Cardiac septum (tissue), 1 donor: ENCODE measurements around the gene RALGPS1. TPM values are rescaled to one million over a fixed set of nuclear protein-coding genes. Genes with fewer than 3 reads are reported as not detected.

Experiments
- DNase-seq: peaks from one replicate; pipeline ENCODE4 v3.0.0-alpha.2; 2020; ENCODE audit warnings: low spot score
- intact Hi-C: fragments of 100-400 bp; cut with DNase I; formaldehyde crosslinking; loops from one replicate; pipeline ENCODE4 v1.14.0; 2022
- total RNA-seq: library from RNA; stranded (reverse); fragmentation: NEBNext Ultra II Directional; extraction: Animal tissue kit (Norgen Biotek cat#: 25700); gene quantifications from one replicate; pipeline ENCODE4 v1.2.1, GENCODE V29; 2021
- donor health status: DM: no; HTN: no; CAD: no.

Gene RALGPS1
- total RNA-seq, 1 donor from 2014 or later: 21.8 TPM

GRCh38 chr9:127122176-127123063 lies 207.8 kb downstream of the RALGPS1 start, which contains the start of gene ANGPTL2:
TSS of gene ANGPTL2 (minus strand) at chr9:127122635. CDS start at chr9:127108731, 13,904 bp downstream.
- intact Hi-C loops: loop anchor here (2.0 to 5.0 kb wide), 2 partner anchors 64 to 90 kb away; no protein-coding TSS in a partner anchor
- DNase-seq: peak; percentile 93

- intact Hi-C loops: loop anchor here (2.0 to 5.0 kb wide), 2 partner anchors 64 to 91 kb away; no protein-coding TSS in a partner anchor
- peak; percentile 59 for DNase-seq
Observed at GRCh38 chr9:127123064-127123890, 208.7 kb downstream of the RALGPS1 start.

GRCh38 chr9:127124111-127124531 lies 209.5 kb downstream of the RALGPS1 start:
- peak; percentile 67 for DNase-seq
- intact Hi-C loops: loop anchor here (5.0 kb wide), 1 partner anchor 92 kb away; no protein-coding TSS in a partner anchor

- intact Hi-C loops: loop anchor here (5.0 kb wide), 1 partner anchor 92 kb away; no protein-coding TSS in a partner anchor
- peak; percentile 59 for DNase-seq
Observed at GRCh38 chr9:127124792-127125191, 210.2 kb downstream of the RALGPS1 start.

- intact Hi-C loops: no loop called here
- no peak for DNase-seq
Observed at GRCh38 chr9:127126971-127127370, 212.4 kb downstream of the RALGPS1 start.

DNA sequence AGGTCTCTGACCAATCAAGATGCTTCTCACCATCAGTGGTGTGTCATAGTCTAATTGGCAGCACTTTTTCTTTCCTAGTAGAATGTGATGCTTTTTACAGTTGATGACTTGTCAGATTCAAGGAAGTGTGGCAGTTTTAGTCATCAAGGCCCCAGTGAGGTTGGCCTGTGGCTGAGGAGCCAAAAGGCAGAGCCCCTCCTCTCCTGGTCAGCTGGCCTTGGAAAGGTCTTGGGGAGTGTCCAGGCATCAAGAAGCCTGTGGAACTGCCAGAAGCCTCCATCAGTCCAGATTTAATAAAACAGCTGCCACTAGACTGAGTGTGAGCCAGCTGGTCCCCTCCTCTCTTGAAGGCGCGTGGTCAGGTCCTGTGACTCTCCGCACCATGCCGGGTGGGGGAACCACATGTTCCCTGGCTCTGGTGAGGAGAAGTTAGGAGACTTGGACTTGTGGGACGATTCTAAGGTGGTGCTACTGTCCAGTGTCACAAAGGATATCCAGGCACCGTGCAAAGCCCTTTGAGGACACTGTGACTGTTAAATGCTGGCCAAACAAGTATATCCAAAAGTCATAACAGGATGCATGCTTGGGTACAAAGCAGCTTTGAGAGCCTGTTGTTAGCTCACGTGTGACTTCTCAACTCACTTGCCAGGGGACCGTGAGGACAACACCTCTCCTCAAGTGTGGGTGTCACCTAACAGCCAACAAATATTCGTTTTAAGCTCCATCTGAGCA lies 213.9 kb downstream of the RALGPS1 start:
- intact Hi-C loops: no loop called here
- DNase-seq: peak; percentile 76

GRCh38 chr9:127129073-127129717 lies 214.6 kb downstream of the RALGPS1 start:
- intact Hi-C loops: no loop called here

GRCh38 chr9:127129718-127130085 lies 215.1 kb downstream of the RALGPS1 start:
- DNase-seq: peak; percentile 62
- intact Hi-C loops: loop anchor here (5.0 kb wide), 1 partner anchor 172 kb away; no protein-coding TSS in a partner anchor

More at GRCh38 chr9:127129073-127129717, 214.6 kb downstream of the RALGPS1 start:
- no peak for DNase-seq

DNA sequence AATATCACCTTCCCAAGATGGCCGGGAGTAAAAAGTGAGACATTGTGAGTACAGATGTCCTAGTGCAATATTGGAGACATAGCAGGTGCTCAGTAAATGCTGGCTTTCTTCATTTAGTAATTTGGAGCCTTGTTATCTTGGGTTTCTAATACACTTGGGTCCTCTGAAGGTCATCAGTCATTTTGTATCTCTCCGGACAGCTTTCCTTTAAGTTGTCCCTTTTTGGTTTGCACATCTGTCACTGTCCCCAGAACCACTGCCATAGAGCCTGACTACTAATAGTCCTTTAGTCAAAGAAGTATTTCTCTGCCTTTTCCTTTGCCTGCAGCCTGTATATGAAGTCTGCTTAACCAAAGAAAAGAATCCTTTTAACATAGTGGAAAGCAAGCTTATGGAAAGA lies 215.7 kb downstream of the RALGPS1 start:
- no peak for DNase-seq
- intact Hi-C loops: loop anchor here (5.0 kb wide), 1 partner anchor 173 kb away; no protein-coding TSS in a partner anchor

- intact Hi-C loops: loop anchor here (5.0 kb wide), 1 partner anchor 174 kb away; no protein-coding TSS in a partner anchor
- DNase-seq: peak; percentile 73
Observed at GRCh38 chr9:127130661-127131538, 216.3 kb downstream of the RALGPS1 start.

GRCh38 chr9:127131871-127132270 lies 217.3 kb downstream of the RALGPS1 start:
- peak; percentile 9 for DNase-seq
- intact Hi-C loops: loop anchor here (5.0 kb wide), 1 partner anchor 175 kb away; no protein-coding TSS in a partner anchor

DNA sequence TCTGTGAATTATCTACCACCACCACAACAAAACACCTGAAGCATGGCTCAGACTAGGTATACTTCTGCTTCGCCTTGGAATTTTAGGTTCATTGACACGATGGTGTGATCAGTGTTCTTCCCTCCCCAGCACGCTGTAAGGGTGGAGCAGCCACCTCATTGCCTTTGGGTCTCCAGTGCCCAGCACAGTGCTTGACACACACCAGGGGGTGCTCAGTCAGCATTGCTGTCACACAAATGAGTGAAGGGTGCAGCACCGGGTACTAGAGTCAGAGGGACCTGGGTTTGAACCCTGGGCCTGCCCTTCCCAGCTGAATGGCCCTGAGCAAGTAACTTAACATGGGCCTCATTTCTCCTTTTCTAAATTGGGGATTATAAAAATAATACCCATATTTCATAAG lies 217.8 kb downstream of the RALGPS1 start:
- intact Hi-C loops: loop anchor here (5.0 kb wide), 1 partner anchor 175 kb away; no protein-coding TSS in a partner anchor
- DNase-seq: peak; percentile 56

GRCh38 chr9:127132921-127133647 lies 218.5 kb downstream of the RALGPS1 start:
- DNase-seq: peak; percentile 73
- intact Hi-C loops: loop anchor here (5.0 kb wide), 1 partner anchor 176 kb away; no protein-coding TSS in a partner anchor

- DNase-seq: no peak
- intact Hi-C loops: loop anchor here (5.0 kb wide), 1 partner anchor 176 kb away; no protein-coding TSS in a partner anchor
Observed at GRCh38 chr9:127133739-127134167, 219.2 kb downstream of the RALGPS1 start.

DNA sequence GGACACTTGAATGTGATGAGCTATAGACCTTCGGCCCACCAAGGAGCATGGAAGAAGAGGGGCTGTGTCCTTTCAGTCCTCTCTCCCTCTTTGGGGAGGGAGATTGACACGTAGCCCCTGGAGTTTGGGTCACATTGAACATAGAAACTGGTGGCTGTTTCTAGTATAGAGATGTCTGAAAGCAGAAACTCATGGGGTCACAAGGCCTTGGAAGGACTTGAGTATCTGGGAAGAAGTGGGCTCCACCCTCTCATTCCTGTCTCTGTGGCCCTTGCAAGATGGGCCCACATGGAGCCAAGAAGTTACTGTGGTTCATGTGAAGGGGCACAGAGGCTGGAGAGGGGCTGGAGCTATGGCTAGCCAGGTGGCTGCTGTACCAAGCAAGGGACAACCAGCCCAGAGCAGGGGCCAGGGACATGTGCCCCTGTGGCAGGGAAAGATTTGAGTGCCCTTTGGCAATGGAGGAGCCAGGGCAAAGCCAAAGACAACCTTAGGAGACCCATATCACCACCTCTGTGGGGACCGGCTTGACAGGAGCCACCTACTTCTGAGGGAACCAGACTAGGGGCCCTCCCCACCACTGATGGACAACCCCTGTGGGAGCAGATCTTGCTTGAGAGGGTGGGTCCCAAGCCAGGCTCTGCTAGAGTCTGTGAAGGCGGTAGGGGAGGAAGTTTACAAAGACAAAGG lies 220.6 kb downstream of the RALGPS1 start:
- intact Hi-C loops: no loop called here
- DNase-seq: no peak
